Activated CD4-positive, alpha-beta T cell treated with anti-CD3 and anti-CD28 coated beads, Interleukin-2, amount 10 ng/mL, durations not matched to agents 7 days and 5 days (primary cell): ENCODE results near the gene NEUROD2. TPM values are rescaled to one million over a fixed set of nuclear protein-coding genes. Genes with fewer than 3 reads are reported as not detected.
"Not testable (repeated sequence)": the region's sequence is repeated elsewhere in the genome, so short reads cannot be mapped to it uniquely, and the experiment has no call there.

Experiments used
- CTCF ChIA-PET: fragments of 350-600 bp; sonication (Branson Sonifier 250); formaldehyde crosslinking; loops from one replicate; lab custom pipeline; 2021; ENCODE audit warnings: antibody characterized with exemption; lab: Charles Lee
- POLR2A ChIA-PET: fragments of 350-600 bp; sonication (Branson Sonifier 250); formaldehyde crosslinking; loops from one replicate; lab custom pipeline; 2021; ENCODE audit warnings: antibody characterized with exemption; lab: Charles Lee
- DNase-seq: peaks from one replicate; pipeline ENCODE4 v3.0.0-alpha.2; 2020
- H3K27ac Mint-ChIP-seq: one replicate; pipeline ENCODE4 v1.8.0; 2021; ENCODE audit warnings: mild to moderate bottlenecking, moderate library complexity, mixed read lengths
- H3K27me3 Mint-ChIP-seq: one replicate; pipeline ENCODE4 v1.8.0; 2021; ENCODE audit warnings: mixed read lengths
- H3K36me3 Mint-ChIP-seq: one replicate; pipeline ENCODE4 v1.8.0; 2021; ENCODE audit warnings: low read depth, mixed read lengths
- H3K4me1 Mint-ChIP-seq: one replicate; pipeline ENCODE4 v1.8.0; 2021; ENCODE audit warnings: mixed read lengths
- H3K4me3 Mint-ChIP-seq: one replicate; pipeline ENCODE4 v1.8.0; 2021; ENCODE audit warnings: mild to moderate bottlenecking, moderate library complexity, mixed read lengths
- H3K9me3 Mint-ChIP-seq: one replicate; pipeline ENCODE4 v1.8.0; 2021; ENCODE audit warnings: mixed read lengths
- total RNA-seq, 2 experiments: library from RNA; stranded (reverse); gene quantifications; one replicate each; pipeline ENCODE4 v1.2.3, GENCODE V29; 2021

The NEUROD2 gene
- total RNA-seq, 2 experiments from 2014 or later, result not detected

- no peak overlapping the region for H3K27ac Mint-ChIP-seq
- no peaks in the 10 kb centered on the region for H3K36me3 Mint-ChIP-seq
- CTCF ChIA-PET, result interaction anchor here (1.2 kb wide), 1 partner anchor 25 kb away, joined by 4 read pairs; no protein-coding TSS in a partner anchor
- H3K9me3 Mint-ChIP-seq, result no peaks in the 10 kb centered on the region
- no peak for DNase-seq
- no peak overlapping the region for H3K4me3 Mint-ChIP-seq
- peaks cover 15% of the 10 kb centered on the region for H3K4me1 Mint-ChIP-seq
- H3K27me3 Mint-ChIP-seq, result peaks cover 80% of the 10 kb centered on the region
- POLR2A ChIA-PET, result no interaction called here
These were observed 11.0 kb downstream of the NEUROD2 start for GRCh38 chr17:39596543-39597267.

GRCh38 chr17:39595928-39596510, 11.7 kb downstream of the NEUROD2 start:
- H3K4me1 Mint-ChIP-seq, result peaks cover 15% of the 10 kb centered on the region
- H3K27me3 Mint-ChIP-seq, result peaks cover 78% of the 10 kb centered on the region
- H3K9me3 Mint-ChIP-seq, result no peaks in the 10 kb centered on the region
- H3K27ac Mint-ChIP-seq, result no peak overlapping the region
- ChIA-PET CTCF (no interaction called here), POLR2A (no interaction called here)
- no peak overlapping the region for H3K4me3 Mint-ChIP-seq
- H3K36me3 Mint-ChIP-seq, result no peaks in the 10 kb centered on the region
- DNase-seq, result no peak

- Mint-ChIP-seq H3K27ac (no peak overlapping the region), H3K4me1 (peaks cover 15% of the 10 kb centered on the region), H3K36me3 (no peaks in the 10 kb centered on the region), H3K4me3 (no peak overlapping the region), H3K9me3 (no peaks in the 10 kb centered on the region), H3K27me3 (peaks cover 71% of the 10 kb centered on the region)
- ChIA-PET CTCF (no interaction called here), POLR2A (no interaction called here)
- DNase-seq, result no peak
These were observed 12.4 kb downstream of the NEUROD2 start for GRCh38 chr17:39595294-39595693.

GRCh38 chr17:39593371-39593770, 14.3 kb downstream of the NEUROD2 start:
- CTCF ChIA-PET, result no interaction called here

GRCh38 chr17:39591958-39592954, 15.5 kb downstream of the NEUROD2 start:
- Mint-ChIP-seq H3K4me3 (no peak overlapping the region), H3K27ac (no peak overlapping the region), H3K27me3 (peaks cover 51% of the 10 kb centered on the region), H3K4me1 (peaks cover 2% of the 10 kb centered on the region), H3K36me3 (no peaks in the 10 kb centered on the region), H3K9me3 (no peaks in the 10 kb centered on the region)
- CTCF ChIA-PET, result interaction anchor here (0.7 kb wide), 1 partner anchor 73 kb away, joined by 3 read pairs; the partner anchor contains the start of gene TCAP
- peak; percentile 64 for DNase-seq
- POLR2A ChIA-PET, result no interaction called here

More at GRCh38 chr17:39593371-39593770, 14.3 kb downstream of the NEUROD2 start:
- peaks cover 61% of the 10 kb centered on the region for H3K27me3 Mint-ChIP-seq
- POLR2A ChIA-PET, result no interaction called here
- no peaks in the 10 kb centered on the region for H3K9me3 Mint-ChIP-seq
- peaks cover 8% of the 10 kb centered on the region for H3K4me1 Mint-ChIP-seq
- no peak for DNase-seq
- no peak overlapping the region for H3K27ac Mint-ChIP-seq
- no peak overlapping the region for H3K4me3 Mint-ChIP-seq
- H3K36me3 Mint-ChIP-seq, result no peaks in the 10 kb centered on the region

- H3K27ac Mint-ChIP-seq, H3K9me3 Mint-ChIP-seq, H3K4me1 Mint-ChIP-seq, H3K4me3 Mint-ChIP-seq, POLR2A ChIA-PET, H3K36me3 Mint-ChIP-seq, DNase-seq: not testable (repeated sequence)
- peaks cover 32% of the 10 kb centered on the region for H3K27me3 Mint-ChIP-seq
- CTCF ChIA-PET, result interaction anchor here (0.7 kb wide), 1 partner anchor 32 kb away, joined by 3 read pairs; no protein-coding TSS in a partner anchor
These were observed 17.5 kb downstream of the NEUROD2 start for GRCh38 chr17:39590180-39590579.

GRCh38 chr17:39582658-39583057, 25.1 kb downstream of the NEUROD2 start:
- ChIA-PET POLR2A (no interaction called here), CTCF (interaction anchor here (2.8 kb wide), 1 partner anchor 39 kb away, joined by 7 read pairs; no protein-coding TSS in a partner anchor)
- Mint-ChIP-seq H3K4me1 (no peaks in the 10 kb centered on the region), H3K4me3 (no peak overlapping the region), H3K9me3 (no peaks in the 10 kb centered on the region), H3K36me3 (peaks cover 3% of the 10 kb centered on the region), H3K27ac (no peak overlapping the region), H3K27me3 (peaks cover 5% of the 10 kb centered on the region)
- no peak for DNase-seq

GRCh38 chr17:39581759-39582085, 26.0 kb downstream of the NEUROD2 start:
- Mint-ChIP-seq H3K27me3 (peaks cover 5% of the 10 kb centered on the region), H3K9me3 (no peaks in the 10 kb centered on the region), H3K4me1 (no peaks in the 10 kb centered on the region), H3K27ac (no peak overlapping the region), H3K4me3 (no peak overlapping the region), H3K36me3 (peaks cover 3% of the 10 kb centered on the region)
- DNase-seq, result no peak
- ChIA-PET POLR2A (no interaction called here), CTCF (interaction anchor here (2.8 kb wide), 1 partner anchor 40 kb away, joined by 7 read pairs; no protein-coding TSS in a partner anchor)

GRCh38 chr17:39581071-39581758, 26.5 kb downstream of the NEUROD2 start:
- CTCF ChIA-PET, result no interaction called here
- POLR2A ChIA-PET, result no interaction called here
- no peak for DNase-seq
- H3K9me3 Mint-ChIP-seq, result no peaks in the 10 kb centered on the region
- H3K27me3 Mint-ChIP-seq, result peaks cover 5% of the 10 kb centered on the region
- H3K4me1 Mint-ChIP-seq, result no peaks in the 10 kb centered on the region
- H3K27ac Mint-ChIP-seq, result no peak overlapping the region
- no peak overlapping the region for H3K4me3 Mint-ChIP-seq
- peaks cover 3% of the 10 kb centered on the region for H3K36me3 Mint-ChIP-seq

GRCh38 chr17:39580082-39580468, 27.6 kb downstream of the NEUROD2 start:
- Mint-ChIP-seq H3K9me3 (no peaks in the 10 kb centered on the region), H3K4me1 (no peaks in the 10 kb centered on the region), H3K4me3 (no peak overlapping the region), H3K27ac (no peak overlapping the region), H3K27me3 (peaks cover 7% of the 10 kb centered on the region), H3K36me3 (peaks cover 3% of the 10 kb centered on the region)
- POLR2A ChIA-PET, result no interaction called here
- no peak for DNase-seq
- CTCF ChIA-PET, result interaction anchor here (0.8 to 0.9 kb wide), 2 partner anchors 8 to 42 kb away, joined by 3 to 4 read pairs; no protein-coding TSS in a partner anchor

GRCh38 chr17:39579318-39580081, 28.2 kb downstream of the NEUROD2 start:
- H3K27me3 Mint-ChIP-seq, result peaks cover 13% of the 10 kb centered on the region
- peaks cover 3% of the 10 kb centered on the region for H3K36me3 Mint-ChIP-seq
- ChIA-PET CTCF (interaction anchor here (0.8 to 0.9 kb wide), 2 partner anchors 8 to 42 kb away, joined by 3 to 4 read pairs; no protein-coding TSS in a partner anchor), POLR2A (no interaction called here)
- no peak overlapping the region for H3K4me3 Mint-ChIP-seq
- DNase-seq, result no peak
- no peak overlapping the region for H3K27ac Mint-ChIP-seq
- H3K4me1 Mint-ChIP-seq, result no peaks in the 10 kb centered on the region
- no peaks in the 10 kb centered on the region for H3K9me3 Mint-ChIP-seq
